ENCODE data around the gene PLEKHA5.
"Not testable (repeated sequence)": the region's sequence is repeated elsewhere in the genome, so short reads cannot be mapped to it uniquely, and the experiment has no call there.

PLEKHA5 gene

DNA sequence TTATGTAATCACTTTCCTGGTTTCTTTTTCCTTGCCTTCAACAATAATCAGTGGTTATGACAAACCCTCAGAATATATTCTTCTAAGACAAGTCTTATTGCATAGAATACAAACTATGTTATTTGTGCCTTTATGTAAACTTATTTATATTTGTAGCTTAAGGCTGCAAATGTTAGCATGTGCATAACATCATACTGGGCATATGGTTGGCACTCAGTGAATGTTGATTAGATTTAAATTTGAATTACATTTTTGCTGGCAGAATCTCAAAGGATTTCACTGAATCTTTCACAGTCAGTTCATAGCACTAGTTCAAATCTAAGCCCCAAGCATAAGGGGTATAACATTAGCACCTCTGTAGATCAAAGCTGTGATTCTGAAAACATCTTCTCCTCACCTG, 196.6 kb downstream of the PLEKHA5 start:
- no peak for DNase-seq (ENCODE audit: low spot score)

DNA sequence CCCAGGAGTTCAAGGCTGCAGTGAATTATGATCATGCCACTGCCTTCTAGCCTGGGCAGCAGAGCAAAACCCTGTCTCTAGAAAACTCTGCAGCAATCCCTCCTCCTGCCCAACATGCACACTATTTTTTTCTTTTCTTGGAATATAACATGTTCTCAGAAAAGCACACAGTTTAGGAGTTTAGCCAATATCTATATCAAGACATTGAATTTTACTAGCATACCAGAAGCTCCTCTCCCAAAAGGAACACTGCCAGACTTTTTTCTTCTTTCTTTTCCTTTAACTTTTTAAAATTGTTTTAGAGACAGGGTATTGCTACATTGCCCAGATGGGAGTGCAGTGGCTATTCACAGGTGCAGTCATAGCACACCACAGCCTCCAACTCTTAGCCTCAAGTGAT, 202.7 kb downstream of the PLEKHA5 start:
- no peak for DNase-seq (ENCODE audit: low spot score)

DNA sequence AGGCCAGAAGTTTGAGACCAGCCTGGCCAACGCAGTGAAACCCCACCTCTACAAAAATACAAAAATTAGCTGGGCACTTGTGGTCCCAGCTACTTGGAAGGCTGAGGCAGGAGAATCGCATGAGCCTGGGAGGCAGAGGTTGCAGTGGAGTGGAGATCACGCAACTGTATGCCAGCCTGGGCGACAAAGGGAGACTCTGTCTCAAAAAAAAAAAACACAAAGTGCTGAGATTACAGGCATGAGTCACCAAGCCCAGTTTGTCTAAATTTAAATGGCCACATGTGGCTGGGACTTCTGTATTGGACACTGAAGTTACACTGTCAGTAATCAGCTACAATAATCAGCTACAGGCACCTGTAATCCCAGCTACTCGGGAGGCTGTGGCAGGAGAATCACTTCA, 208.9 kb downstream of the PLEKHA5 start:
- DNase-seq (ENCODE audit: low spot score) = no peak

DNA sequence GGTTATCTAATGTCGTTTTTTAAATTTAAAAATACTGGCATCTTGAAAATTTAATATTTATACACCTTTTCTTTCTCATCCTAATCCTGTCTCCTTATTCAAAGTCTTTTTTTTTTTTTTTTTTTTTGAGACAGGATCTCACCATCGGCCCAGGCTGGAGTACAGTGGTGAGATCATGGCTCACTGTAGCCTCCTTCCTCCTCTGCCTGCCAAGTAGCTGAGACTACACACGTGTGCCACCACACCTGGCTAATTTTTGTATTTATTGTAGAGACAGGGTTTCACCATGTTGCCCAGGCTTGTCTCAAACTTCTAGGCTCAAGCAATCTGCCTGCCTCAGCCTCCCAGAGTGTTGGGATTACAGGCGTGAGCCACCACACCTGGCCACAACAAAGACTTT, 221.3 kb downstream of the PLEKHA5 start:
- not testable (repeated sequence) for DNase-seq (ENCODE audit: low spot score)

DNA sequence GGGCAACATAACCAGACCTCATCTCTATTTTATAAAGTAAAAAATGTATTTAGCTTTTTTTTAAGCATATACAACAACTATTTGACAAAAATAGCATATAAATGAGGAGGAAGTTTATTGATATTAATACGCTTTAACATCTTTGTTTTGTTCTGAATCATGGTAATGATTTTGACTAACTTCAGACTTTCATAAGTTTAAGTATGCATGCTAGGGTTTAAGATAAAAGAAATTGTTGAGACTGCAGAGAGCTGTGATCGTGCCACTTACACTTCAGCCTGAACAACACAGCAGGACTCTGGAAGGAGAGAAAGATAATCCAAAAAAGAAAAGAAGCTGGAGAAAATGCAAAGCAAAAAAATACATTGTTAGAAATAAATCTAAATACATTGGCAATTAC, 221.8 kb downstream of the PLEKHA5 start:
- DNase-seq (ENCODE audit: low spot score) = peak; percentile 4

DNA sequence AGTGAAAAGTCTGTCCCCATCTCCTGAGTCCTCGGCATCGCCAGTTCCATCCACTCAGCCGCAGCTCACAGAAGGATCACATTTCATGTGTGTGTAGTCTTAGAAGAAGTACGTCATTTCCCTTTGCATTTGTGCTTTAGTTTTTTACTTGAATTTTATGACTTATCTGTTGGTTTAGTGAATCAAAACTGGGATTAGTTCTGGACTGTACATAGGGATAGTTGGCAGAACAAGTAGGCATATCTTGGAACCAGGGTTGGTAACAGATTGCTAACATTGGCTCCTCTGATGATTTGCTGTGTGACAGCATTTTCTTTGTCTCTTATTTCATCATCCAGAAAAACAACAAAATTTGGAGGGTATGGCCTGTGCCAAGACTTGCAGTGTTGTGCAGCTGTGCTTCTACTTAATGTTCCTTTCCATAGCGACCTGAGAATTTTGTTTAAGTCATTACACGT, 240.2 kb downstream of the PLEKHA5 start:
- no peak for DNase-seq (ENCODE audit: low spot score)

DNA sequence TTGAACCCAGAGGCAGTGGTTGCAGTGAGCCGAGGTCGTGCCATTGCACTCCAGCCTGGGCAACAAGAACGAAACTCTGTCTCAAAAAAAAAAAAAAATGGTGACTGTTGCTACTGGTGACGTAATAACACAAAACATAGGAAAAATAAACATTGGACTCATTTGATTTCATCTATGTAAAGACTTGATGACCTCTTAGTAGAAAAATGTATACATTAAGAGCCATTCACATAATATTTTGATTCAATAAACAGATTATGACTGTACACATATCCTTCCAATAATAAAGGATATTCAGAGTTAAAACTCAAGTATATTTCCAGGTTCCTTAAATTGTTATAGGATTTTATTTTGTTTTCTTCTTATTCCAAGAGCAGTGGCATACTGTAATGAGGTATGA, 244.1 kb downstream of the PLEKHA5 start:
- DNase-seq (ENCODE audit: low spot score) = no peak

DNA sequence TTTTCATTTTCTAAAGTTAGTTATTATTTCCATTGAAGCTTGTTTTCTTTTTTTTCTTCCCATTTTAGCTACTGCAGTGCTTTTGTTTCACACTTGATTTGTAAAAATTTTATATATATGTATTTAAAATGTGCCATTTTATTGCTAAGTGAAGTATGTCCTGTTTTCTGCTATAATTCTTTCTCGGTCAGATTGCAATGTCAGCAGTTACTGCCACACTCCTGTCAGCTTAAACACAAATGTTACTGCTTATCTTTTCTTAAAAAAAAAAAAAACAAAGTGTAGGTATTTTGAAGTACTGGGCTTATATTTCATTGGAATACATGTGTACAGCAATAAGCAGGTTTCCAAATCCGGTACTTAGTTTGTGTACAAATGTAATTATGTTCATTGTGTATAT, 246.4 kb downstream of the PLEKHA5 start:
- no peak for DNase-seq (ENCODE audit: low spot score)

DNA sequence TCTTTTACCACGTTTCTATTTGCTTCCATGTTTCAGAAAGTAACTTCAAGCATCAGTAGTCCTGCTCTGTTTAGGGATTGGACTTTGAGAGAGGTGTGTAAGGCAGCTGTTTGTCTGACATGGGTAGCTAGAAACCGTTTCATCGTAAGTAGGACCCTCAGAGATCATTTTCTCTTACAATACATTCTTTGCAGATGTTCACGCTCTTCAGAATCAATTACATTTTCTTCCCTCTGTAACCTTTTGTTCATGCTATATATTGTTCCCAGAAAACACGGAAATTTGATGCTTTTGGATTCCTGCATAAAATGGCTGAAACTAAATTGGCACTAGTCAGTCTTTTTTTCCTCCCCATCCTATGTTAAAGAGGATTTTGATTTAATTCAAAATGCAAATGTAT, 247.2 kb downstream of the PLEKHA5 start:
- DNase-seq (ENCODE audit: low spot score) = no peak

DNA sequence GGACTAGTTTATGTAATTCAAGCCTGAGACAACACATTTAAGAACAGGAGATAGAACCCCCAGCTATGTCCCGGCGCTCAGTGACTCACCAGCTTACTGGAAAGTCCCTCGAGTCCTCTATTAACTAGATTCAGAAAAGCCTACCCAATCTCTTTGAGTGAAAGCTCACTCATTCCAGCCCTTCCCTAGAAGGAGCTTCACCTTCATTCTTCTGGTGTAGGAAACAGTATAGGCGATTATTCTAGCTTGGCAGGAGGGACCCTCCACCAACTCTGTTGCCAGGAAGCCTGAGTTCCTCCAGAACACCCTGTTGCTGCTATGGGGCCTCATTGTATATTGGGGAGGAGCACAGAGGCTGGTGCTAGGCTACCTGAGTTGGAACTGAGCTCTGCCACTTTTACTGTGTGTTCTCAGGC, 252.6 kb downstream of the PLEKHA5 start:
- peak; percentile 73 for DNase-seq (ENCODE audit: low spot score)

DNA sequence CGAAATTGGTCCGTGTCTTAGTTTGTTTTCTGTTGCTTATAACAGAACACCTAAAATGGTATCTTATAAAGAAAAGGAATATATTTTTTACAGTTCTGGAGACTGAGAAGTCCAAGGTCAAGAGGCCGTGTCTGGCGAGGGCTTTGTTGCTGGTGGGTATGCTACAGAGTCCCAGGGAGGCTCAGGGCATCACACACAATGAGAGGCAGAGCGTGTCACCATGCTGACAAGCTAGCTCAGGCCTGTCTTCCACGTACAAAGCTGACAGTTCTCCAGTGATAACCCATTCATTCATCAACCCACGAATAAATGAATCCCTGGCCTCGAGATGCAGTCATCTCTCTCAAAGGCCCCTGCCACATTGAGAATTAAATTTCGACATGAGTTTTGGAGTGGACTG, 253.0 kb downstream of the PLEKHA5 start:
- DNase-seq (ENCODE audit: low spot score) = no peak

DNA sequence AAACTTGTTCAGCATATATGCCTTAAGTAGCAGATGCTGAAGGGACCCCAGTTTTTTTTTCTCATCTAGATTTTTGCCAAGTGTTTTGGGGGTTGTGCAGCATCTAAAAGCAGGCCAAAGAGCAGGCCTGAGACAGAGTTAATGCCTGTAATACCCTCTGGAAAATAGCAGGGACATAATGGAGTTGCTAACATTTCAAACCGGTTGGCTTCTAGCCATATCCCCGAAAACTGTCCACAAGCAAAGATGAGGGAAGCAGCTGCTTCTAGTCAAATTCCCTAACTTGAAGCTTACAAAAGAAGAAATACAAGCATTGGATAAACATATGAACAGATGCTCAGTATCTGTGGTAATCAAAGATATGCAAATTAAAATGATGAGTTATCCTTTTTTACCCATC, 257.6 kb downstream of the PLEKHA5 start:
- DNase-seq (ENCODE audit: low spot score) = no peak

DNA sequence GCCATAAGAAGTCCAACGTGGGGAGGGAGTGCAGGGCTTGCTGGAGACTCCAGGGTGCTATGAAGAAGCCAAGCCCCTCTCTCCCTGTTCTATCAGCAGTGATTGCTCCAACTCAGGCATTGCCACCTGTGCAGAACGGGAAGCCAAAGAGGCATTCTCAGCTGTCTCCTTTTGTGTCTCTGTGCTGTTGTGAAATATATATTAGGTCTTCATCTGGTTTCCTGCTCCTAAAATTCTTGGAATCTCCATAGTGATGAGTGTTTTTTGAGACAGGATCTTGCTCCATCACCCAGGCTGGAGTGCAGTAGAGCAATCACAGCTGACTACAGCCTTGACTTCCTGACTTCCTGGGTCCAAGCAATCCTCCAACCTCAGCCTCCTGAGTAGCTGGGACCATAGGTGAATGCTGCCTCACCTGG, 258.6 kb downstream of the PLEKHA5 start:
- DNase-seq (ENCODE audit: low spot score) = no peak

DNA sequence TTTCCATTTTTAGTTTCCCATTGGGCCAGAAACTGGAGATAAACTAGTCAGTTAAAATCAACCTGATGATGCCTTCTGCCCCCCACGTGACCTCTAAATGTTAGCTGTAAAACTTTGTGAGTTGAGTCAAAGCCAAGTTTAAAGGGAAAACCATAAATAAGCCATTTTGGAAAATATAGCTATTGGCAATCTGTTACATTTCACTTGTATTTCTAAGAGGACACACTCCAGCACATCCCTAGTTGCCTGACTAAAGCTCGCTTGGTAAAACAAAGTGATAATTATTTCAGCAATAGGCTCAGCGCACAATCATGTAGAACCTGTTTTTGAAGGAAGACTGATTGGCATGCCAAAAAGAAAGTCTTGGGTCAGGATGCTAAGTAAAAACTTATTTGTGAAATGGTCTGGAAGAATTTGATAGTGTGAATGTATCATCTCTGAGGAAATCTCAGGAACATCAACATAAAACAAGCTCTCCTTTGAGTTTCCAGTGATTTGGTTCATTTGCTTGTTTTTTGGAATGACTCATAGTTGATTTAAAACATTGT, 260.6 kb downstream of the PLEKHA5 start:
- DNase-seq (ENCODE audit: low spot score) = no peak

DNA sequence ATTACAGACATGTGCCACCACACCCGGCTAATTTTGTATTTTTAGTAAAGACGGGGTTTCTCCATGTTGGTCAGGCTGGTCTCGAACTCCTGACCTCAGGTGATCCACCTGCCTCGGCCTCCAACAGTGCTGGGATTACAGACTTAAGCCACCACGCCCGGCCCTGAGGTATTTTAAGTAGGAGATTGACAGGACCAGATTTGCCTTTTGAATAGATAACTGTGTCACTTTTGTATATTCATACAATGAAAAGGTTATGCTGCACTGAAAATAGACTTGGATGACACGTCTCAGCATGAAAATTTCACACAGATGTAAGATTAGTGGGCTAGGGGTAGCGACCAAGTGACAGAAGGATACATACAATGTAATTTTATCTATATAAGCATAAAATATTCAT, 263.1 kb downstream of the PLEKHA5 start:
- DNase-seq (ENCODE audit: low spot score) = not testable (repeated sequence)

DNA sequence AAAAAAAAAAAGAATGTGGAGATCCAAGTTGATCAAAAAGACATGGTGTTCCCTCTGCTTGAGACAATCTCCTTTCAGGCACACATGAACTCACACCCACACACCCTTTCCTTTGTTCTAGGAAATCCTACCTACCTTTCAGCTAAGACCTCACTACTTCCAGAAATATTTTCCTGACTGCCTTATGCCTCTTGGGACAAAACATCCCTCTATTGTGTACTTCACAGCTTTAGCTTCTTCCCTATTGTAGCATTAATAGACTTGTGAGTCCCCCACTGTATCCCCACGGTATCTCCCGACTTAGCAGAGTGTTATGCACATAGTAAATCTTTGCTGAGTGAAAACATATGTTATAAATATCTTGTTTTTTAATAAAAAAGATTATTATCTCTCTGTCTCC, 264.9 kb downstream of the PLEKHA5 start:
- DNase-seq (ENCODE audit: low spot score) = no peak

DNA sequence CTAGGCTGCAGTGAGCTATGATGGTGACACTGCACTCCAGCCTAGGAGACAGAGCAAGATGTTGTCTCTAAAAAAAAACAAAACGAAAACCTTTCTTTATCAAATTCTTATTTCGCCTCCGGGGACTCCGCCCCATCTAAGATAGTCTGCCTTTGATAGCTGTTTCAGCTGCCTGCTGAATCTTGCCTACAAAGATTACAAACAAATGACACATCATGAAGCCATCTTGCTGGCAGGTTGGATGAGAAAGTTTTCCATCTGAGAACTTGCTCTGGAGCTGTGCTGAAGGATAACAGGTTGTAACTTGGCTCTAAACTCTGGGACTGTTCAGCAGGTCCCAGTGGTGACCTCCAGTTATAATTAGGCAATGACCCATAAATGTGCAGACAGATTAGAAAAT, 268.0 kb downstream of the PLEKHA5 start:
- no peak for DNase-seq (ENCODE audit: low spot score)

DNA sequence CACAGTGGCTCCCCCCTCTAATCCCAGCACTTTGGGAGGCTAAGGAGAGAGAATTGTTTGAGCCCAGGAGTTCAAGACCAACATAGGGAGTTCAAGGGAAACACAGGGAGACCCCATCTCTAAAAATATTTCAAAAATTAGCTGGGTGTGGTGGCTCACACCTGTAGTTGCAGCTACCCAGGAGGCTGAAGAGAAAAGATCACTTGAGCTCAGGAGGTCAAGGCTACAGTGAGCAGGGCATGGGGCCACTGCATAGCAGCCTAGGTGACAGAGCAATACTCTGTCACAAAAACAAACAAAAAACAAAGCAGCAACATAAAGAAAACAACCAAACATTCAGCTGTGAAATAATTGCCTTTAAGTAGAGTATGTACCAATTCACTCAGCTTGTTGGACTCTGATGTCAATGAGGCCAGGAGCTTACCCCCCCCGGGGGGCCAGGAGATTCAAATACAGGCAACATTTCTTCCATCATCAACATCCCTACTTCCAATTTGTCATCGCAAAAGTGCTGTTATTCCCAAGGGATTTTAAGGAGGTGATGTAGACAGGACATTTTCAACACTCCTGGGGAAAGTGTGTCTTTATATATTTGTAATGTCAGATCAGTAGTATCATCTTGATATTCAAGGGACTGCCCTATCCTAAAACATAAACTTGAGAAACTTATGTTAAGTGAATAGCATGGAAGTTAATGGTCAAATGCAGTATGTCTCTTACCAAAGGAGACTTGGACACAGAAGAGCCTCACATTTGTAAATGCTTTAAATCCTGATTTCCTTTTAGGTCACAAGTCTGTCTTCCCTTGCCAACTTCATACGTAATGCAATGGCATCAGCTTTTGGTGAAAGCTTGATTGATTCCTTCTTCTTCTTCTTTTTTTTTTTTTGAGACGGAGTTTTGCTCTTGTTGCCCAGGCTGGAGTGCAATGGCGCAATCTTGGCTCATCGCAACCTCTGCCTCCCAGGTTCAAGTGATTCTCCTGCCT, 269.1 kb downstream of the PLEKHA5 start:
- DNase-seq (ENCODE audit: low spot score) = no peak

DNA sequence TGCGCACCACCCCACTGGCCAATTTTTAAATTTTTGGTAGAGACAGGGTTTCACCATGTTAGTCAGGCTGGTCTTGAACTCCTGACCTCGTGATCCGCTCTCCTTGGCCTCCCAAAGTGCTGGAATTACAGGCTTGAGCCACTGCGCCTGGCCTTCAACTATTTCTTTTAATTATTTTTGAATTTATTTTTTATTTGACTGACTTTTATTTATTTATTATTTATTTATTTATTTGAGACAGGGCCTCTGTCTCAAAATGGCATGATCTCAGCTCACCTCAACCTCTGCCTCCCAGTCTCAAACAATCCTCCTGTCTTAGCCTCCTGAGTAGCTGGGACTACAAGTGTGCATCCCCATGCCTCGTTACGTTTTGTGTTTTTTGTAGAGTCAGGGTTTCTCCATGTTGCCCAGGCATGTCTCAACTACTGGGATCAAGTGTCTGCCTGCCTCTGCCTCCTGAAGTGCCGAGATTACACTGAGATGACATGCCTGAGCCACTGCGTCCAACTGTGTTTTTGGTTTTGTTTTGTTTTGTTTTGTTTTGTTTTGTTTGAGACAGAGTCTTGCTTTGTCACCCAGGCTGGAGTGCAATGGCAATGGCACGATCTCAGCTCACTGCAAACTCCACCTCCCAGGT, 271.2 kb downstream of the PLEKHA5 start:
- not testable (repeated sequence) for DNase-seq (ENCODE audit: low spot score)

DNA sequence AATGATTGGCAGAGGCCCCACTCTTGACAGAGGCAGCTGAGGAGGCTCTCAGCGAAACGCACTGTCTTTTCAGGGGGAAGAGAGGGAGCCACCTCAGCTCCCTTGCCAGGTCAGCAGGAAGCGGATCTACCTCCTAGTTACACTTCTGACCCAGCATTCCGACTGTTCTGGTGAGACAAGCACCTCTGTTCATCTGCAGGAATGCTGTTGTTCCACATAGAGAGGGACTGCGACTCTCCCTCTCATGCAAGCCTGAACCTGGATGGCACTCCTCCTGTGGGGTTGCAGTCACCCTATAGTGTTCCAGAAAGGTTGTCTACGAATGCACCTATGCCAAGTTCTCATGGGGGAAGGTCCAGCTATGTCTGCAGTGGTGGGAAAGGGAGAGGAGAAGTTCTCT, 272.7 kb downstream of the PLEKHA5 start:
- no peak for DNase-seq (ENCODE audit: low spot score)

DNA sequence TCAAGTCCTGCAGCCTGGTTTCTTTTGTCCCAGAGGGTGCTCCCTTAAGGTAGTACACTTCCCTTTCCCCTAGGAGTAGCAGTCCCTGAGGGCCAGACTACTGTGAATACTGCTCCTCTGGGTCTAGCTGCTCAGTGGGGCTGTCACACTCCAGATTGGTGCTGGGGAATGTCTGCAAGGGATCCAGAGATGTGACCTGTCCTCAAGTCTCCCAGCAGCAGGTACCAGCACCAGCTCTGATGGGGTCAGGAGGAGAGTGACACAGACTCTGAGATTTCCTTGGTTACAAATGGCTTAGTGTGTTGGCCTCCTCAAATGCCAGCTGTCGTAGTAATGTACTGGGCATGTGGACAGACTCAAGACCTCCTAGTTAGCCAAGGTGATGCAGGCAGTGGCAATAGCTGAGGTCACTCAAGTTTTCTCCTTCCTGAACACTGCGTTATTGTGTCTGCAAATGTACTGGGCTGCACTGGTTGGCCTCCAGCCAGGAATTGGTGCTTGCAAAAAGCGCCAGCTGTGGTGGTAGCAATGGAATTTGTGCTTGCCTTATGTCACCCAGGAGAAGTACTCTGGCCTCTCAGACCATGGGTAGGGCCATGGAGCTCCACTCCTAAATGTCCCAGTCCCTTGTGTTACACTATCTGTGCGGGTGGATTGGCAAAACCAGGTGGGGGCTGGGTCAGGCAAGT, 273.4 kb downstream of the PLEKHA5 start:
- no peak for DNase-seq (ENCODE audit: low spot score)

DNA sequence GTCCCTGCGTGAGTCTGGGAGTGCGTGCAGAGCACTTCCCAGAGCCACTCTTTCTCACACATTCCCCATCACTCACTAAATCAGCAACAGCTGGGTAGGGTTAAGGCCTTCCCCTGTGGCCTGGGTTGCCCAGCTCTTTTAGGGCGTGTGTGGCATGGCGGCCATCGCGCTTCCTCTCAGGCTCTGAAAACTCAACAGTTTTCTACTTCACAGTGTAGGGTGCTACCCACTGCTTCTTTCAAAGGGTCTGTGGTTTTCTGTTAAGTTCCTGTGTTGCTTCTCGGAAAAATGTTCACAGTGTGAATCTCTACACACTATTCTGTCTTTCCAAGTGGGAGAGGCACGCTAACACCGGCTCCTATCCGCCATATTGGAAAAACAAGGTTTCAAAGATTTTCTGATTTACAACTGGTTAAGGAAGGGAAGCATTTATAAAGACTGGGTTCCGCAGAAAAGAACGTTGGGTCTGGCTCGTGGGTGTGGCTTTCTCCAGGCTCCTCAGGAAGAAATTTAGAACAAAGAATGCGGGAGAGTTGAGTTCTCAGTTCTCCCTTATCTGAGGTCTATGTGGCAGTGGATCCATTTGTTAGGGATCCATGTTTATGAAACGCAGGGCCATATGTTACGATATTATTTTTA, 274.8 kb downstream of the PLEKHA5 start:
- no peak for DNase-seq (ENCODE audit: low spot score)
